K562 (cell line): ENCODE data around the gene PCDHB4. TPM values are rescaled to one million over a fixed set of nuclear protein-coding genes. Genes with fewer than 3 reads are reported as not detected.

Experiments used
- ATAC-seq: fragments of 200-7000 bp; cut with Tn5 transposase; 3 replicates; pipeline ENCODE4 v1.9.1; 2020; ENCODE audit warnings: moderate library complexity
- BruUV-seq: library from RNA; stranded (reverse); fragments of 400-500 nt; replicated peaks from 2 replicates; lab custom pipeline; 2021; lab: Mats Ljungman, UMichigan
- CTCF ChIA-PET: fragments of 300-600 bp; formaldehyde crosslinking; extraction: SDS; loops from one replicate; lab custom pipeline; 2021; ENCODE audit warnings: low intra/inter-chr PET ratio; lab: Yijun Ruan, JAX
- POLR2A ChIA-PET: fragments of 300-600, 350-650 bp; sonication (Branson Sonifier 250); formaldehyde crosslinking; extraction: SDS; loops from one replicate; lab custom pipeline; 2021; ENCODE audit warnings: antibody characterized with exemption, inconsistent platforms; lab: Yijun Ruan, JAX
- DNase-seq, 4 experiments: peaks; one replicate each; pipeline versions ENCODE4 v3.0.0 to v3.0.0-alpha.2; 2011 to 2018; ENCODE audit warnings: low spot score in 3 of 4, mixed read lengths in 3 of 4; ENCODE audit errors: extremely low read depth in 1 of 4
- FAIRE-seq: peaks from 2 replicates; lab custom pipeline; 2011; peaks lifted over from hg19 to GRCh38; lab: Jason Lieb, UNC
- H2AFZ ChIP-seq: 2 replicates; pipeline ENCODE4 v1.6.0; 2011; ENCODE audit warnings: low read depth, low read length, control low read depth, inconsistent platforms
- H3K27ac ChIP-seq: fragments of 200-600 bp; 3 replicates; pipeline ENCODE4 v1.8.0; 2011; ENCODE audit warnings: low read depth, mild to moderate bottlenecking, control low read depth, inconsistent platforms, low read length, moderate library complexity, mixed read lengths; ENCODE audit errors: extremely low read depth
- H3K27me3 ChIP-seq, 2 experiments: fragments of 300-600 bp in 1 of 2; 2 replicates in 1 of 2; 3 replicates in 1 of 2; pipeline versions ENCODE4 v1.6.0 to v1.8.0; 2011; ENCODE audit warnings: inconsistent platforms in 2 of 2, low read length in 2 of 2, mild to moderate bottlenecking in 1 of 2, mixed read lengths in 1 of 2, moderate library complexity in 1 of 2; ENCODE audit not compliant: control insufficient read depth in 2 of 2, insufficient read depth in 2 of 2
- H3K36me3 ChIP-seq: fragments of 300-600 bp; 3 replicates; pipeline ENCODE4 v1.8.0; 2011; ENCODE audit warnings: mild to moderate bottlenecking, low read length, inconsistent platforms; ENCODE audit not compliant: control insufficient read depth, insufficient read depth
- H3K4me1 ChIP-seq, 2 experiments: fragments of 200-600 bp in 1 of 2; replicated peaks in 1 of 2; 2 replicates in 1 of 2; 3 replicates in 1 of 2; pipeline versions ENCODE4 v1.5.1 to v1.8.0; 2011; ENCODE audit warnings: inconsistent platforms in 2 of 2, low read length in 2 of 2, mild to moderate bottlenecking in 1 of 2, mixed read lengths in 1 of 2, moderate library complexity in 1 of 2; ENCODE audit not compliant: control insufficient read depth in 2 of 2, insufficient read depth in 2 of 2
- H3K4me2 ChIP-seq: 2 replicates; pipeline ENCODE4 v1.6.1; 2011; ENCODE audit warnings: low read length, control low read depth, inconsistent platforms, mixed read lengths; ENCODE audit not compliant: insufficient read depth
- H3K4me3 ChIP-seq: fragments of 200-600 bp; sonication (generic), shearing (Covaris generic); 2 replicates; pipeline ENCODE4 v1.5.1; 2016; ENCODE audit warnings: control low read depth, inconsistent platforms
- H3K79me2 ChIP-seq: fragments of 200-600 bp; 3 replicates; pipeline ENCODE4 v1.8.0; 2011; ENCODE audit warnings: low read length, inconsistent platforms; ENCODE audit not compliant: control insufficient read depth, insufficient read depth
- H3K9ac ChIP-seq, 2 experiments: 2 replicates each; pipeline versions ENCODE4 v1.6.0 to v1.6.1; 2011; ENCODE audit warnings: low read depth in 2 of 2, low read length in 2 of 2, control low read depth in 1 of 2, inconsistent platforms in 1 of 2, mild to moderate bottlenecking in 1 of 2, mixed read lengths in 1 of 2; ENCODE audit not compliant: insufficient read depth in 1 of 2
- H3K9me1 ChIP-seq: one replicate; pipeline ENCODE4 v1.6.0; 2011; ENCODE audit warnings: inconsistent platforms, mild to moderate bottlenecking, low read length, moderate library complexity; ENCODE audit not compliant: control insufficient read depth, insufficient read depth
- H3K9me3 ChIP-seq: replicated peaks from 2 replicates; pipeline ENCODE4 v1.5.1; 2011; ENCODE audit warnings: low read depth, low read length, inconsistent platforms; ENCODE audit not compliant: control insufficient read depth, insufficient read depth
- H4K20me1 ChIP-seq: replicated peaks from 2 replicates; pipeline ENCODE4 v1.6.1; 2011; ENCODE audit warnings: low read length, inconsistent platforms, mixed read lengths; ENCODE audit not compliant: control insufficient read depth, insufficient read depth
- ASH1L ChIP-seq: fragments of 450-650 bp; IDR thresholded peaks from 2 replicates; pipeline ENCODE4 v1.6.1; 2018; ENCODE audit warnings: borderline replicate concordance, mild to moderate bottlenecking, low read depth; ENCODE audit not compliant: partially characterized antibody
- BRF2 ChIP-seq: IDR thresholded peaks from 3 replicates; pipeline ENCODE4 v1.6.1; 2011; ENCODE audit warnings: borderline replicate concordance, mild to moderate bottlenecking; ENCODE audit not compliant: insufficient read length, insufficient read depth
- CAMTA2 ChIP-seq: fragments of 250-450 bp; sonication (Bioruptor Pico); conservative IDR thresholded peaks from 2 replicates; pipeline ENCODE4 v1.5.1; 2022
- E2F1 ChIP-seq: sonication (generic); formaldehyde crosslinking; IDR thresholded peaks from 2 replicates; pipeline ENCODE4 v1.8.1; 2023; ENCODE audit warnings: mild to moderate bottlenecking, missing genetic modification reagents, moderate library complexity
- HLTF ChIP-seq: fragments of 450-650 bp; IDR thresholded peaks from 2 replicates; pipeline ENCODE4 v1.6.1; 2016
- MAFG ChIP-seq: fragments of 450-650 bp; conservative IDR thresholded peaks from 2 replicates; pipeline ENCODE4 v1.6.1; 2016; ENCODE audit warnings: missing genetic modification characterization, missing compliant biosample characterization
- MECOM ChIP-seq: fragments of 250-450 bp; sonication (Bioruptor Pico); IDR thresholded peaks from 2 replicates; pipeline ENCODE4 v1.8.0; 2022; ENCODE audit warnings: inconsistent platforms
- PURB ChIP-seq: sonication (generic); formaldehyde crosslinking; IDR thresholded peaks from 2 replicates; pipeline ENCODE4 v1.9.0; 2021; ENCODE audit warnings: low read depth, mild to moderate bottlenecking, missing genetic modification reagents
- RREB1 ChIP-seq: fragments of 250-450 bp; sonication (Bioruptor Pico); IDR thresholded peaks from 2 replicates; pipeline ENCODE4 v1.4.0; 2020
- STAT5B ChIP-seq: fragments of 250-450 bp; sonication (Bioruptor Pico); IDR thresholded peaks from 2 replicates; pipeline ENCODE4 v1.8.0; 2021; ENCODE audit warnings: mild to moderate bottlenecking, inconsistent platforms
- ZKSCAN1 ChIP-seq: fragments of 150-350 bp; IDR thresholded peaks from 2 replicates; pipeline ENCODE4 v1.6.1; 2016; ENCODE audit warnings: low read depth, low read length
- ZNF23 ChIP-seq: fragments of 250-450 bp; sonication (Bioruptor Pico); IDR thresholded peaks from 2 replicates; pipeline ENCODE4 v1.4.0; 2020; ENCODE audit warnings: mild to moderate bottlenecking
- ZNF639 ChIP-seq, 2 experiments: fragments of 200-800 bp in 1 of 2; sonication (Bioruptor generic) in 1 of 2; sonication (generic) in 1 of 2; formaldehyde crosslinking in 1 of 2; IDR thresholded peaks in 1 of 2; conservative IDR thresholded peaks in 1 of 2; 2 replicates each; pipeline versions ENCODE4 v1.5.0 to v1.6.1; 2016 to 2020; ENCODE audit warnings: missing compliant biosample characterization in 1 of 2, missing genetic modification characterization in 1 of 2, missing genetic modification reagents in 1 of 2
- WGBS: fragments of 100-300 bp; shearing (Covaris generic); methylation state at CpG from one replicate; pipeline ENCODE4 v1.1.6; 2016; ENCODE audit warnings: low coverage, mixed read lengths; ENCODE audit not compliant: insufficient coverage; ENCODE audit errors: missing lambda C conversion rate; 5-methylcytosine and 5-hydroxymethylcytosine counted together
- in situ Hi-C: fragments of 300-500 bp; cut with MboI; formaldehyde crosslinking; loops from 4 replicates; pipeline ENCODE4 v1.15.0; 2018; ENCODE audit warnings: inconsistent platforms, mixed read lengths
- intact Hi-C: fragments of 100-400 bp; cut with micrococcal nuclease; formaldehyde crosslinking; loops from 2 replicates; pipeline ENCODE4 v1.14.2; 2022
- polyA plus RNA-seq, 8 experiments: library from polyadenylated mRNA; depleted of rRNA in 4 of 8; stranded (reverse) in 5 of 8; unstranded in 3 of 8; fragments of >200 nt; fragmentation: Nextera tagmentation in 2 of 8; fragmentation: Illumina TruSeq in 1 of 8; extraction: Ambion mirVana in 2 of 8; extraction: Trizol in 1 of 8; gene quantifications; 2 replicates each; pipeline versions ENCODE4 v1.2.1 to v1.2.3, GENCODE V29; 2011 to 2014; ENCODE audit warnings: inconsistent platforms in 1 of 8, missing spikeins in 1 of 8
- total RNA-seq, 7 experiments: library from RNA; depleted of rRNA in 6 of 7; stranded (reverse); fragments of >200 nt in 6 of 7; fragmentation: Illumina TruSeq in 2 of 7; extraction: Trizol in 2 of 7; gene quantifications; 2 replicates each; pipeline versions ENCODE4 v1.2.1 to v1.2.3, GENCODE V29; 2011 to 2021; ENCODE audit warnings: low replicate concordance in 1 of 7

PCDHB4 gene
- total and polyA plus RNA-seq, 9 of the 15 experiments (the other 6 are each of a cell fraction or from before 2014, with no cell fraction given) = not detected

GRCh38 chr5:141121985-141122384 is 367 bp downstream of the PCDHB4 start:
- no peaks in the 10 kb centered on the region for H4K20me1 ChIP-seq
- no peak overlapping the region for H3K27ac ChIP-seq
- intact Hi-C loops = no loop called here
- no peaks in the 10 kb centered on the region for H3K9me3 ChIP-seq
- H3K9ac ChIP-seq = no peak overlapping the region
- 0 out of 2 replicates have a peak overlapping the region, but pooled peaks have one; percentile 2 for H2AFZ ChIP-seq
- ChIA-PET POLR2A (interaction anchor here (0.5 kb wide), 1 partner anchor 198 kb away, joined by 3 read pairs; the partner anchor contains the start of gene TAF7), CTCF (interaction anchor here (0.6 kb wide), 1 partner anchor 83 kb away, joined by 3 read pairs; no protein-coding TSS in a partner anchor)
- no peaks in the 10 kb centered on the region for H3K9me1 ChIP-seq
- FAIRE-seq (no peak), DNase-seq (no peak), ATAC-seq (no peak)
- 2% methylated on average over 12 of the region's 12 CpGs for whole genome bisulfite sequencing
- no peaks in the 10 kb centered on the region for H3K79me2 ChIP-seq
- H3K36me3 ChIP-seq = no peaks in the 10 kb centered on the region
- H3K4me3 ChIP-seq = no peak overlapping the region
- no TSS peak for BruUV-seq
- H3K27me3 ChIP-seq = no peaks in the 10 kb centered on the region; a peak in 1 of 5 replicates
- no peak overlapping the region for H3K4me2 ChIP-seq
- in situ Hi-C loops = no loop called here
- H3K4me1 ChIP-seq = no peaks in the 10 kb centered on the region
- TF ChIP-seq ZKSCAN1 (no peak), MAFG (tag) (no peak), BRF2 (no peak), STAT5B (no peak), ZNF23 (CRISPR knock-in tag) (no peak), RREB1 (no peak), HLTF (no peak), ASH1L (no peak), E2F1 (CRISPR knock-in tag) (no peak), MECOM (CRISPR knock-in tag) (no peak), CAMTA2 (CRISPR knock-in tag) (no peak), ZNF639 (CRISPR knock-in tag; conservative IDR thresholded peaks at IDR 0.05 in 1 of 2, IDR thresholded peaks at IDR 0.05 in 1 of 2) (no peak), PURB (no peak)
